Esophagus squamous epithelium (tissue), 5 donors: ENCODE results near the gene RET. TPM values are rescaled to one million over a fixed set of nuclear protein-coding genes. Genes with fewer than 3 reads are reported as not detected.

Experiments
- DNase-seq: peaks from one replicate; lab custom pipeline; 2025; lab: John Stamatoyannopoulos, UW
- H3K27ac ChIP-seq, 4 donors: fragments of 200-600 bp; sonication (generic); one replicate each; pipeline ENCODE4 v1.5.1; 2016 to 2019; ENCODE audit warnings: mild to moderate bottlenecking in 1 of 4
- H3K27me3 ChIP-seq, 4 donors: fragments of 200-600 bp; sonication (generic); 1 replicate in 3 of 4; 2 replicates in 1 of 4; pipeline versions ENCODE4 v1.5.1 to v1.6.0; 2017 to 2021; ENCODE audit warnings: antibody characterized with exemption in 1 of 4
- H3K36me3 ChIP-seq, 3 donors: fragments of 200-600 bp; sonication (generic); one replicate each; pipeline ENCODE4 v1.5.1; 2016 to 2019
- H3K4me1 ChIP-seq, 3 donors: fragments of 200-600 bp; sonication (generic); one replicate each; pipeline ENCODE4 v1.5.1; 2017 to 2019
- H3K4me3 ChIP-seq, 4 donors: fragments of 200-600 bp; sonication (generic); 1 replicate in 3 of 4; 2 replicates in 1 of 4; pipeline ENCODE4 v1.5.1; 2016 to 2019; ENCODE audit warnings: mild to moderate bottlenecking in 2 of 4, moderate library complexity in 1 of 4
- H3K9me3 ChIP-seq, 3 donors: fragments of 200-600 bp; sonication (generic); one replicate each; pipeline ENCODE4 v1.5.1; 2016 to 2019
- POLR2A ChIP-seq, 4 donors: fragments of 450-650 bp; IDR thresholded peaks; one replicate each; pipeline ENCODE4 v1.6.1; 2017; ENCODE audit warnings: antibody characterized with exemption in 4 of 4, mild to moderate bottlenecking in 4 of 4, moderate library complexity in 3 of 4
- WGBS, 2 donors: methylation state at CpG; one replicate each; pipeline ENCODE4 v1.1.5; 2018; 5-methylcytosine and 5-hydroxymethylcytosine counted together
- intact Hi-C: fragments of 100-400 bp; cut with DNase I; formaldehyde crosslinking; loops from one replicate; pipeline ENCODE4 v1.15.0; 2022
- total RNA-seq, 4 donors: library from RNA; depleted of rRNA; stranded (reverse); fragments of >200 nt; gene quantifications; one replicate each; pipeline ENCODE4 v1.1.0, GENCODE V29; 2016
- TF ChIP-seq, protein P1 (sequence below), 6 experiments: fragments of 450-650 bp in 4 of 6; fragments of 200-600 bp in 2 of 6; sonication (generic) in 2 of 6; IDR thresholded peaks; one replicate each; pipeline ENCODE4 v1.5.1; 2016 to 2019; ENCODE audit warnings: antibody characterized with exemption in 6 of 6, mild to moderate bottlenecking in 4 of 6, moderate library complexity in 4 of 6
- donor health status: DM: yes; HTN: yes; CAD: no.

Gene RET
- total RNA-seq, 4 donors from 2014 or later, result 0.04 to 0.19 (median 0.11) TPM

DNA sequence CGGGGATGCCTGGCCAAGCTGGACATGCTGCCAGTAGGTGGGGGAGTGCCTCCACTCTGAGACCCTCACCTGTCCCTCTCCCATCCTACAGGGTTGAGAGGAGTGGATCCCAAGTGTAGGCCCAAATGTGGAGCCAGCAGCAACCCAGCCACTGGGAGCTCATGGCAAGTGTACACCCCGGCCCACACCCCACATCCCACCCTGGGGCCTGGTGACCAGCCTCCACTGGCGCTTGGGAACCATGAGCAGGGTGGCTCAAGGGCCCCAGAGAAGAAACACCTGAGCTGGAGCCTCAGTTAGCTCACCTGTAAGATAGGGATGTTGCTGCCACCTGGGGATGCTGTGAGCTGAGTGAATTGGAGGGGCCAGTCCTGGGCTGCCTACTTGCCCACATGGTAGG, 10.4 kb upstream of the RET start:
- H3K27me3 ChIP-seq, result peaks cover 0 to 17% (median 0%) of the 10 kb centered on the region in 4 donors
- no peak for DNase-seq
- intact Hi-C loops, result no loop called here
- H3K4me3 ChIP-seq, result no peak overlapping the region
- no peaks in the 10 kb centered on the region for H3K9me3 ChIP-seq
- WGBS, 2 donors, result no CpG with 5 or more reads among the region's 3 CpGs
- H3K4me1 ChIP-seq, result no peaks in the 10 kb centered on the region
- H3K27ac ChIP-seq, result no peak overlapping the region
- TF ChIP-seq, protein P1, sequence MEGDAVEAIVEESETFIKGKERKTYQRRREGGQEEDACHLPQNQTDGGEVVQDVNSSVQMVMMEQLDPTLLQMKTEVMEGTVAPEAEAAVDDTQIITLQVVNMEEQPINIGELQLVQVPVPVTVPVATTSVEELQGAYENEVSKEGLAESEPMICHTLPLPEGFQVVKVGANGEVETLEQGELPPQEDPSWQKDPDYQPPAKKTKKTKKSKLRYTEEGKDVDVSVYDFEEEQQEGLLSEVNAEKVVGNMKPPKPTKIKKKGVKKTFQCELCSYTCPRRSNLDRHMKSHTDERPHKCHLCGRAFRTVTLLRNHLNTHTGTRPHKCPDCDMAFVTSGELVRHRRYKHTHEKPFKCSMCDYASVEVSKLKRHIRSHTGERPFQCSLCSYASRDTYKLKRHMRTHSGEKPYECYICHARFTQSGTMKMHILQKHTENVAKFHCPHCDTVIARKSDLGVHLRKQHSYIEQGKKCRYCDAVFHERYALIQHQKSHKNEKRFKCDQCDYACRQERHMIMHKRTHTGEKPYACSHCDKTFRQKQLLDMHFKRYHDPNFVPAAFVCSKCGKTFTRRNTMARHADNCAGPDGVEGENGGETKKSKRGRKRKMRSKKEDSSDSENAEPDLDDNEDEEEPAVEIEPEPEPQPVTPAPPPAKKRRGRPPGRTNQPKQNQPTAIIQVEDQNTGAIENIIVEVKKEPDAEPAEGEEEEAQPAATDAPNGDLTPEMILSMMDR (IDR thresholded peaks at IDR 0.05), result no peak
- TF ChIP-seq POLR2A (IDR thresholded peaks at IDR 0.05), result no peak
- H3K36me3 ChIP-seq, result no peaks in the 10 kb centered on the region

DNA sequence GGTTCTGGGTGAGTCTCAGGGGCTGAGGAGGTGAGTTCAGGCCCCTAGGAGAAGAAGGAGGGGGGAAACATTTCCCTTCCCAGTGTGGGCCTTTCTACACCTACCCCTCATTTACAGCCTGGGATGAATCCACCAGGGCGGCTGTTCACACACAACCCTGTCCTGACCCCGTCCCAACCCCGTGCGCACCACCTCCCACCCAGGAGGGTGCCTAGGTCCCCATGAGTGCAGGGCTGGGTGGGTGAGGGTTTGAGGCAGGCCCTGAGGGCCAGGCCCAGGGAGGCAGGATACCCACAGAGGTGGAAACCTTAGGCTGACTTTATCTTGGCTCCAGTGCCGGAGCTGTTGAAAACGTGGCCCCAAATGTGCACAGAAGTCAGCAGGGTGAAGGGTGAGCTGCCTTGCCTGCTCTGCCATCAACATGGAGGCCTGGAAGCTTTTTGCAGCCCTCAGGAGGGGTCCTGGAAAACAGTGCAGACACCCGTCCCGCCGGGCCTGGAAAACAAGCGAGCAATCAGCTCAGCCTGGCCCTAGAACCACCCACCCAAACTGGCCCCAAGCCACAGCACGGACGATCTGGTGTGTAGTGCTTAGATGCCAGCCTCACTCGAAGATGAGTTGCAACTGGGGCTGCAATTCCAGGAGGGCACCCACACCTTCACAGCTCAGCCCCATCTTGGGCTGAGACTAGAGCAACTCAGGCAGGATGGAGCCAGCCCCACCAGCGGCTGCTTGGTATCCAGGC, 9.3 kb upstream of the RET start:
- WGBS, 2 donors, result no CpG with 5 or more reads among the region's 14 CpGs

DNA sequence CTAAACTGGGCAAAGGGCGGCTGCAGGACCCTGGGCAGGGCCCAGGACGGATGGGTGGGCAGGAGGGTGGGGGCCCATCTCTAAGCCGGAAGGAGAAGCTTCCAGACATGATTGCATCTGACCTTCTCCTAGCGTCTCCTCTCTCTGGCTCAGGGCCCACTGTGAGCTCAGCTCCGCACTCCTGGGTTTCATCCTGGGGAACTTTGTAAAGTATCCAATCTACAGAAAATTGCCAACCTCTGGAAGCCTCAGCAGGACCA, 8.8 kb upstream of the RET start:
- intact Hi-C loops, result no loop called here
- 83 to 90% methylated on average over 2 to 3 of the region's 5 CpGs for WGBS, 2 donors
- H3K27ac ChIP-seq, result no peak overlapping the region
- H3K27me3 ChIP-seq, result peaks cover 0 to 27% (median 0%) of the 10 kb centered on the region in 4 donors
- no peaks in the 10 kb centered on the region for H3K36me3 ChIP-seq
- DNase-seq, result no peak
- no peak overlapping the region for H3K4me3 ChIP-seq
- TF ChIP-seq, protein P1 (IDR thresholded peaks at IDR 0.05), result no peak
- no peak for TF ChIP-seq POLR2A (IDR thresholded peaks at IDR 0.05)
- no peaks in the 10 kb centered on the region for H3K9me3 ChIP-seq
- H3K4me1 ChIP-seq, result no peaks in the 10 kb centered on the region

More for the DNA sequence above, 9.3 kb upstream of the RET start:
- H3K9me3 ChIP-seq, result no peaks in the 10 kb centered on the region
- H3K36me3 ChIP-seq, result no peaks in the 10 kb centered on the region
- H3K27ac ChIP-seq, result no peak overlapping the region
- H3K4me3 ChIP-seq, result no peak overlapping the region
- no peaks in the 10 kb centered on the region for H3K4me1 ChIP-seq
- no peak for DNase-seq
- peaks cover 0 to 22% (median 0%) of the 10 kb centered on the region in 4 donors for H3K27me3 ChIP-seq
- intact Hi-C loops, result no loop called here
- TF ChIP-seq, protein P1 (IDR thresholded peaks at IDR 0.05), result no peak
- TF ChIP-seq POLR2A (IDR thresholded peaks at IDR 0.05), result no peak

DNA sequence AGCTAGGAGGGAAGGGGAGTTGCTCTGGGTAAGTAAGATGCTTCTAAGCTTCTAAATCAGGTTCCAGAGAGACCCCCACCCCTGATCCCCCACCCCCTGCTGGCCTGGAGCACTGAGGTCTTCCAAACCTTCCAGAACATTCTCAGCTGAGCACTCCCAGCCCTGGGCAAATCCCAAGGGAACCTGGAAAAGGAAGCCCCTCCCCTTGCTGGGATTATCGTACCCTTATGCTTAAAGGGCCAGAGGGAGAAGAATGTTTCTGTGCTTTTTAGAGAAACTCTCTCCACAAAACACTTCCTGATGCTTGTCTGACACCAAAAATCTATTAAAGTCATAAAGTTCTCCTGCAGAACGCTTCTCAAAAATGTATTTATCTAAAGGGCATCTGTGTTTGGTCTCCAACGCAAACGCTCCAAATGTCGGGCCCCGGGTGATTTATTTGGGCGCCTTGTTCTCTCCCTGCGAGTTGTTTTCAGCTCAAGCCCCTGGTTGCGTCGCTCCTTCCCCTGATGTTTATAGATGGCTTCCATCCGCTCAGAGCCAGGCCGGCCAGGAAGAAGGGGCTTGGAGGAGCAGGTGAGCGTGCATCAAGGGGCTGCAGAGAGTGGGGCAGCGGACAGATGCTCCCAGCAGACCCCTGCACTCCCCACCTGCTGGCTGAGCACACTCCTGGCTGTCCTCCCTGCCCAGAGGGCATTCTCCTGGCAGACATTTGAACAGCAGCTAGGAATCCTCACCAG, 8.2 kb upstream of the RET start:
- Histone ChIP-seq H3K27ac (no peak overlapping the region), H3K4me1 (no peaks in the 10 kb centered on the region), H3K9me3 (no peaks in the 10 kb centered on the region), H3K4me3 (no peak overlapping the region), H3K36me3 (no peaks in the 10 kb centered on the region), H3K27me3 (peaks cover 0 to 33% (median 0%) of the 10 kb centered on the region in 4 donors)
- TF ChIP-seq, protein P1 (IDR thresholded peaks at IDR 0.05), result no peak
- TF ChIP-seq POLR2A (IDR thresholded peaks at IDR 0.05), result no peak
- intact Hi-C loops, result no loop called here
- WGBS, 2 donors, result 55 to 70% methylated on average over 10 to 12 of the region's 14 CpGs
- DNase-seq, result no peak

DNA sequence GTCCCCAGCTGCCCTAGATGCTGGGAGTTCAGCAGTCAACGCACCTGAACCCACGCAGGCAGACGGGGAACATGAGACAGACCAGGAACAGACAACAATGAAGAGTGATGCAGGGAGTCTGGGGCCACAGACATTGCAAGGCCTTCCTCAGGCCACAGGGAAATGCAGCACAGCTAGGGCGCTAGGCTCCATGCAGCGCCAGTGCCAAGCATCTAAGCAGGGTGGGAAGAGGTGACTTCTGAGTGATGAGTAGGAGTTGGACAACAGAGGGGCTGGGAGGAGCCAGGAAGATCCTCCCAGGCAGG, 7.7 kb upstream of the RET start:
- intact Hi-C loops, result no loop called here
- H3K4me1 ChIP-seq, result no peaks in the 10 kb centered on the region
- TF ChIP-seq, protein P1 (IDR thresholded peaks at IDR 0.05), result no peak
- TF ChIP-seq POLR2A (IDR thresholded peaks at IDR 0.05), result no peak
- peaks cover 0 to 38% (median 0%) of the 10 kb centered on the region in 4 donors for H3K27me3 ChIP-seq
- no peak overlapping the region for H3K4me3 ChIP-seq
- H3K9me3 ChIP-seq, result no peaks in the 10 kb centered on the region
- no peaks in the 10 kb centered on the region for H3K36me3 ChIP-seq
- 76 to 90% methylated on average over 2 to 5 of the region's 5 CpGs for WGBS, 2 donors
- no peak for DNase-seq
- no peak overlapping the region for H3K27ac ChIP-seq
